Stimulated activated CD4-positive, alpha-beta T cell treated with anti-CD3 and anti-CD28 coated beads, Interleukin-4, amount 100 ng/mL, for 48 hours (primary cell): Measurements from ENCODE around the gene NTMT1.
A peak's percentile ranks its signal among the peaks of the same experiment; 100 is the strongest.

Experiments used
- DNase-seq, 2 donors: peaks; one replicate each; pipeline ENCODE4 v3.0.0-alpha.2; 2020; ENCODE audit warnings: low read depth in 2 of 2

NTMT1 gene

GRCh38 chr9:129637102-129637501 is 11.1 kb downstream of the NTMT1 start:
- DNase-seq = no peak

DNA sequence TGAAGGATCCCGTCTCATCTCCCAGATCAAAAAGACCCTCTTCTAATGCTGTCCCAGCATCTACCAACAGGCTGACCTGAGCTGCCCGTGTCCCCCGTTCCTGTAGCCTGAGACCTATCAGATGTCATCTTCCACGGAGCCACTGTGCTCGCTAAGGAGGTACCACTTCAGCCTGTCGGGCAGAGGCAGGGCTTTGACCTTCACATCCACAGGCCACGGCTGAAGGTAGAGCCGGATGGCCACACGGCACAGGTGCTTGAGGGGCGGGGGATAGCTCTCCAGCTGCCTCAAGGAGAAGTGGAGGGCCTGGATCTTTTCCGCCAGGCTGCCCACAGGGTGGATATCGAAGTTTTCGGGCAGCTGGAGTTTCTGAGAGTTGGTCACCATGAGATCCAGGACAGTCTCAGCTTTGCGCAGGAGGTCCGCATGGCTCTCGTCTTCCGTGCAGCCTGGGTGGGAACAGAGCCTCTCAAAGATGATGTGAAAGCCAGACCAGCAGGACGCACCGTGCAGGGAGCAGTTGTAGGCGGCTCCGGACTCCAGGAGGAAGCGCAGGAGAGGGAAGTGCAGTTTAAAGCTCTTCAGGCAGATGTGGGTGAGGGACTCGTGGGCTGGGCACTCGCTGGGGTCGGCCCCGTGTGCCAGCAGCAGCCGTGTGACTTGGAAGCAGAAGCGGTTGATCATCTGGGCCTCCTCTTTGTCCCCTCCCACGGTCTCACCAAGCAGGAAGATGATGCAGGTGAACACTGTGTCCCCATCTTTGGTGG is 11.9 kb downstream of the NTMT1 start:
- DNase-seq = no peak

- DNase-seq = no peak
Observed at GRCh38 chr9:129639034-129639630, 13.2 kb downstream of the NTMT1 start.

- no peak for DNase-seq
Observed at GRCh38 chr9:129639756-129640085, 13.8 kb downstream of the NTMT1 start.

DNA sequence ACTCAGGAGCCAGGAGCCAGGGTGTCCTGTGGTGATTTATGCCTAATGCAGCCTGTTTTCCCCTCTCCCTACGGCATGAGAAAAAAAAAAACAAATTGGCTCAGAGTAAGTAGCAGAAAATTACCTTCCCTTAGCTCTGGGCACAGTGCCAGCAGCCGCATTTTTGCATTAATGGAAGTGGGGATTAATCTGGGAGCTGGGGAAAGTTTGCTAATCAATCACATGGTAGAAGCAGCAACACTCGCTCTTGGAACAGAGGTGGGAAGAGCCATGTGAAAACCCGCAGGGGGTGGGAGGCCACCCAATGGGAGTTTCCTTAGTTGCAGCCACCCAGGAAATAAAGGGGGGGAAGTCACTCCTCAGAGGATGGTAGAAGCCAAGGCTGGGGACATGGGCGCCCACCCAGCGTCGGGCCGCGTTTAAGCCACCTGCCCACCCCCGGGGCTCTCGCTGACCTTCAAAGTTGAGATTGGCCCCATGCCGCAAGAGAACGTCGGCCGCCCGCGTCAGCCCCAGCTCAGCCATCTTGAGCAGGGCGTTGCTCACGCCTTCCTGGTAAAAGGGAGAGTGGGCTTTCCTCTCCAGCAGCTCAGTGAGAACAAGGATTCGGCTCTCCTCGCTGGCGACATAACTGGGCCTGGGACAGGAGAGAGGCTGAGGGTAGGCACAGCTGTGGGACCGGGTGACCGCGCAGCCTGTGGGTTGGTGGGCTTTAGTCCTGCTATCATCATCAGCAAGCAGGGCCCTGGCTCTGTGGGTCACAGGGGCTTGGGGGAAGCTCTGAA is 14.3 kb downstream of the NTMT1 start:
- no peak for DNase-seq

DNA sequence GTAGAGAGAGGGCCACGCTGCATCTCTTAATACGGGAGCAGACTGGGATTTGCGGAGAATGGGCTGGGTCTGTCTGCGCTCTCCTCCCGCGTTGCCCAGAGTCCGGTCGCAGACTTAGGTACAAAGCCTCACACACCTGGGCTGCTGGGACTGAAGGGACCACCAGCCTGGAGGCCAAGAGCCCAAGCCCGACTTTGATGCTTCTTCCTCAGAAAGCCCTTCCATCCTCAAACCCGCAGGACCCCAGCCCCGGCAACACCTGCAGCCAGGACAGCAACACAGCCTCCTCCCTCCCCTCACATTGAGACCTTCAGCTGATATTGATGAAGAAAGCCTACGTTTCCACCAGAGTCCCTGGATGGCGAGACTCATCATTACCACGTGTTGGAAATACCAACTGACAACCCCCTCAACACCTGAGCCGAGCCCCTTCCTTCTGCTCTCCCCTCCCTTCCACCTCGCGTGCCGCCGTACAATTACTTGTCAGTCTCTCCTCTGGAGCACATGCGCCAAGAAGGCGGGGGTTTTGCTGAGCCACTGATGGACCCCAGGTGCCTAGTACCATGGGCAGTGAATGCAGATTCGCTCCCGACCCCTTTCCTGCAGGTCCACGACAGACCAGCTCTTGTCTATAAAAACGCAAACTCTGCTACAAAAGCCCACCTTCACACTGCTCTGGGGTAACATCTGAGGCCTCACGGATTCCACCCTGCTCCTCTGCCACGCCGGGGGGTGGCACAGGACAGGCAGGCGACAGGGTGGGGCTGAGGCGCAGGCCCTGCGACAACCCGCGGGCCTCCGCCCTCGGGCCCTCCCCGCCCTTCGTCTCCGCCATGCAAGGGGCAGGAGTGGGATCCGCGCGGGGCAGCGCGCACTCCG is 15.1 kb downstream of the NTMT1 start:
- no peak for DNase-seq

DNA sequence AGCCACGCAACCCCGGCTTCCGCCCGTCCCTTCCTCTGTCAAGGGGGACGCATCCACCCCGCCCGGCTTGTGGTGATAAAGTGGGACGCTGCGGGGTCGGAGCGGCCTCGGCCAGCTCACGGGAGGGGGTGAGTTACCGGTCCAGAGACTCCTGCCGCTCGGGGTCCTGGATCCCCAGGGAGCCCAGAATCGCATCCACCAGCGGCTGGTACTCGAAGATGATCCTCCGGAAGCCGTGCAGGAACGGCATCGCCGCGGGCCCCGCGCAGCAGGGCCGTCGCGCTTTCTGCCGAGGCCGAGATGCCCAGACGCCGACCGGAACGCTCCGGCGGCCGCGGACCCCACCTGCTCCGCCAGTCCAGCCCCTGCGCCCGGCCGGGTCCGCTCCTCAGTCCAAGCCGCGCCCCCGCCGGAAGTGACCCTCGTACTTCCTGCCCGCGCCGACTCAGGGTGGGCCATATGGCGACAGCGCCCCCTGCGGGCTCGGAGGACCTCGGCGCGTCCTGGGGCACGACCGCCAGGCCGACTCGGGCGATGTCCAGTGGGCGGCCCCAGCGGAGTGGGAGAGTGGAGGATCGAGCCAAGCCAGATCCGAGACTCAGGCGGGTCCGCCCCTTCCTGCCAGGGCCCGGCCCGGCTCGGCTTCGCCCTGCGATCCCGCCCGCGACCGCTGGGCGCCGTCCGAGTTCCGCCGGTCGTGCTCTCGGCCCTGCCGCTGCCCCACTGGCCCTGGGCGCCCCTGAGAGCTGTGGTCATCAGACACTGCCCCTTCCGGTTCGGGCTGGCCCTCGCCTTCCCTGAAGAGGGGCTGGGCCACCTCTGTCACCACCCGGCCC is 16.0 kb downstream of the NTMT1 start, which contains the start of gene ASB6:
ASB6 (minus strand) TSS at position 402 of the 836 bp plus-strand sequence; CDS start at position 250, 152 bp downstream.
- DNase-seq = peak; percentile 97 to 99

DNA sequence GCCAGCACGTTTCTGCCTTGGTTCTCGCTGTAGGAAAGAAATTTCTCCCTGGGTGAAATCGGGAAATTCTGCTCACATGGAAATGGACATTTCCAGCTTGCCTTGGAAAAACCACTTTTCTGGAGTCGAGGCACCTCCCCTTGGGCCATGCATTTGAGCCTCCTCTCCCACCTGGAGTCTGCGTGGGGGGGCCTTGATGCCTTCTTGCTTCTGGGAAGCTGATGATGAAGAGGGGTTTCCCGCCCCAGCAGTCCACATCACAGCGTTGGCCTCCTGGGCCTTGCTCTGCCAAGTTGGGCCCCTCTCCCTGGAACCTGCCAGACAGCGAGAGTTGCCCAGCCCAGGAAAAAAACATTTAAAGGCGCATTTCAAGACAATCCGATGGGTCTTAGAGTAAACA is 17.7 kb downstream of the NTMT1 start:
- no peak for DNase-seq

DNA sequence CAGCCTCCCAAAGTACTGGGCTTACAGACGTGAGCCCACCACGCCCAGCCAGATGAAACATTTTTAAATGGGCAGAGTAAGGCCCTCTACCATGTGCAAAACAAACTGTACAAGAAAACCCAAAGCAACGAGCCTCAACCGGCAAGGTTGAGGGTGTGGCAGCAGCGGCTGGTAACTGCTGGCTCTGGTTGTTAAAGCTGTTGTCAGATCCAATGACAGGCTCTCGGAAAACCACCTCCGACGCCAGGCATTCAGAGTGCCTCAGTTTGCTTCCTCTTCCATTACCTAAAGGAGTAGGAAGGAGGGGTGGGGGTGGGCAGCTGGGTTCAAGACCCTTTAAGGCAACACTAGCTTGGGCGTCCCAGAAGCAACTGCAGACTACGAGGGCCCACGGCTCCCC is 18.4 kb downstream of the NTMT1 start:
- no peak for DNase-seq

DNA sequence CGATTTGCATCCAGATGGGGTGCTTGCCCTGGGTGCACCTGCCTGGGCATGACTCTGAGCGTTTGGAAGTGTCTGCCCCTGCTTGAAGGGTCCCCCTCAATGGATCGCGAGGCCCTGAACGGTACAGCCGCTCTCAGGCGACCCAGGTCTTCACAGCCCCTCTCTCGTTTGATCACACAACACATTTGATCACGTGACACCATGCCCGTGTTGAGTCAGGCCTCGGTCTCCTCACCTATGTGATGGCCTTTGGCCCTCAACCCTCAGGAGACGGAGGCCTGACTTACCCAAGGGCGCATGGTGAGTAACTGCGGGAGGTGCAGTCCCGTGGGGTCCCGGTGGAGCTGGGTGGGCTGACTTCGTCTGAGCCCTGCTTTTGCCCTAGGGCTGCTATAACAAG is 18.9 kb downstream of the NTMT1 start:
- no peak for DNase-seq

- no peak for DNase-seq
Observed at GRCh38 chr9:129646252-129646651, 20.3 kb downstream of the NTMT1 start.

DNA sequence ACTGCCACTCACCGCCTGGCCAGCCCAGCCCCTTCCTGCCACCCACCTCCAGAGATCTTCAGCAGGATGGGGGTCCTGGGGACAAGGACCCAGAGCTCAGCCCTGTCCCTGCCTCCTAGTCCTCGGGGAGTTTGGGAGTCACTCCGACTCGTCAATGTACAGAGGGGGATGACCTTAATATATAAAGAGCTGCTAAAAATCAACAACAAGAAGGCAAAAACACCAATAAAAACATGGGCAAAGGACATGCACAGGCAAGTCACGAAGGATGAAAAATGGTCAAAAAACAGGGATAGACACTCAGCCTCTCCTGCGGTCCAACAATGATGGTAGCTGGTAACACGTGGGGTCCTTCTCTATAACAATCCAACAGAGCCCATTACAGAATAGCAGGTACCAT is 20.7 kb downstream of the NTMT1 start:
- no peak for DNase-seq

DNA sequence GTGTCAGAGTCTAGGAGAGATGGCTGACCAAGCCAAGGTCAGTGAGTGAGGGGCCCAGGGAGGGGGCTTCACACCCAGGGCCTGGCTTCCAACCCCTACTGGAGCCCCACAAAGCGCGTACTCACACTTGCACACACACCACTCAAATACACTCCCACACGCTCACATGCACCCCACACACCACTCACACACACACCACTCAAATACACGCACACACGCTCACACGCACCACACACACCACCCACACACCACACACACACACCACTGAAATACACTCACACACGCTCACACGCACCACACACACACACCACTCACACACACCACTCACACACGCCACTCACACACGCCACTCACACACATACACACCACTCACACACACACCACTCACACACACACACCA is 21.7 kb downstream of the NTMT1 start:
- no peak for DNase-seq

- no peak for DNase-seq
Observed at GRCh38 chr9:129648092-129648763, 22.3 kb downstream of the NTMT1 start.

- DNase-seq = no peak
Observed at GRCh38 chr9:129648764-129649115, 22.8 kb downstream of the NTMT1 start.

DNA sequence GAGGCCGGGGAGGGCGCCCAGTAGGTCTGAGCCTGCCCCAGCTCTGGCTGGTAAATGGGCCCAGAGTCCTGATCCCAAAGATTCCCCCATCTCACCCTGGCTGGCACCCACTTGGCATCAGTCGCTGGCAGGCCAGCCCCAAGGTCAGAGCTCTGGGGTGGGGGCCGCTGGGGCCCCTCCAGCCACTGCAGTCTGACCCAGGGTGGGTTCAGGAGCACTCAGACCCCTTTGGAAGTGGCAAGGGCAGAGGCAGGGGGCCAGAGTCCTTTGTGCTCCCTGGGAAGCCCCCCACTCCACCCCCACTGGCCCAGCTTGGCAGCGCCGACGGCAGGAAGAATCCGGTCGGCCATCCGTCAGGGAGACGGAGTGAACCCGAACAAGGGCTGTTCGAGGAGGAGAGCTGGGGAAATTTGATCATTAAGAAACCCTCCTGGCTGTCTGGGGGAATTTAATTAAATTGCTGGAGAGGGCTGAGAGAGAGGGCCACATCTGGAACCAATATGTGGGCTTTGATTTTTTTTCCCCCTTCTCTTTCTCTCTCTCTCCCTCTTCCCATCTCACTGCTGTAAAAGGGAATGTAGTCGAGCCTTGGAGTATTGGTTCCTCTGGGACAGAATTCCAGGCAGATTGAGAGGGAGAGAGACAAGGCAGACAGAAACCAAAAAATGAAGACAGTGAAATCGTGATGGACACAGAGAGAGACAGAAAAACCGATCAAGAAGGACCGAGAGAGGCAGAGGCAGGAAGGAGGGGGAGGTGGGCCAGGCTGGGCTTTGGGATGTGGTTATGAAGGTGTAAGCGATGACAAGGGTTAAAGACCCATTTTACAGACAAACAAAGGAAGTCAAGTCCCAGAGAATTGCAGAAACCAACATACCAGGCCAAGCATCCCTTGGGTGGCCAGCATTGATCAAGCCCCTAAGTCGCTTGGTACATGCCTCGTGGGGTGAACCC is 24.0 kb downstream of the NTMT1 start:
- DNase-seq = no peak

- DNase-seq = no peak
Observed at GRCh38 chr9:129650680-129651235, 24.8 kb downstream of the NTMT1 start.

DNA sequence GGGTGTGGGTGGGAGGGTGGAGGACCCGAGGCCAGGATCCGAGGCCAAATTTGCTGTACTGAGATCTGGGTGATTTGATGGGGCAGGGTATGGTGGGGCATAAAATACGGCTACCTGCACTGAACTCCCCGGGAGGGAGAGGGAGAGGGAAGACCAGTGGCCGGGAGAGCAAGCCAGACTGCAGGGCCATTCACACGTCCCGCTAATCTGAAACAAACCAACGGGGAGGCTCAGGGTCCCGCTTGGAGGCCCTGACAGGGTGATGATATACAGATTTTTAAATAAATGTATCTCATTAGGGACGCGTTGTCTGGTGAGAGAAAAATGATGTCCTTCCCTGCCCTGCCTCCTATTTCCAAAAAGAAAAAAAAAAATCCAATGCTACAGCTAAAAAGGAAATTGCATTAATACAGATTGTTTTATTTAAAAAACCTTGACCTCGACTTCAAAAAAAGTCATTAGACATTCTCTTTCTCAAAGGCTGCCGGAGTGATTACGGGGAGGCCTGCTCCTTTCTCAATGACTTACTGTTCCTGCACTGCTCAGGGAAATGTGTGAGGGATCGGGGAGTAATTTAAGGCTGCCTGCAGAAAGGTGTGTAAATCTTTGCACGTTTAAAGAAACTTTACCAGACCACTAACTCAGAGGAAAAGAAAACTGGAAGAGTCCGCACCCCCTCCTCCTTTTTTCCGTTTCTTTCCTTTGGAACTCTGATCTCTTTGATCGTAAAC is 28.0 kb downstream of the NTMT1 start:
- no peak for DNase-seq
